Measurements from ENCODE around the gene ABCC11.

Gene ABCC11

GRCh38 chr16:48279199-48279598, 31.9 kb upstream of the ABCC11 start:
- no peak overlapping the region for H3K9ac ChIP-seq (ENCODE audit: low read length in 2 of 2)
- H3K27me3 ChIP-seq (ENCODE audit: control insufficient read depth in 1 of 2, insufficient read depth in 2 of 2, low read length in 2 of 2), result no peaks in the 10 kb centered on the region
- H3K4me3 ChIP-seq (ENCODE audit: low read length in 2 of 2), result no peak overlapping the region
- no peaks in the 10 kb centered on the region for H3K9me3 ChIP-seq (ENCODE audit: control insufficient read depth in 2 of 2, low read length in 2 of 2)
- H3K27ac ChIP-seq (ENCODE audit: low read length), result no peak overlapping the region
- no peaks in the 10 kb centered on the region for H3K36me3 ChIP-seq (ENCODE audit: control insufficient read depth in 2 of 2, insufficient read depth in 2 of 2, low read length in 2 of 2)
- H3K4me1 ChIP-seq (ENCODE audit: control insufficient read depth, insufficient read depth, low read length), result no peaks in the 10 kb centered on the region

DNA sequence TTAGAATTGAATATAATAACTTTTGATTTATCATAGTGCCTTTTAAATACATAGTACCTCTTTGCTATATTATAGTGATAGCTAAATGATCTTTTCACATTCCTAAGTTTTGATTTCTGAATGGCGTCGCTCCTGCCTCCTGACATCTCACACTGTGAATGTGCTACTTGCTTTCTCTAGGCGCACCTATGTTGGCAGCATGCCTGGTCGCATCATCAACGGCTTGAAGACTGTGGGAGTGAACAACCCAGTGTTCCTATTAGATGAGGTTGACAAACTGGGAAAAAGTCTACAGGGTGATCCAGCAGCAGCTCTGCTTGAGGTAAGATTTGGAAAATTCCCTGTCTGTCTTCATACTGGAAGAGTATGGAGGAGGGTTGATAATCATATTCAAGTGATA, 29.8 kb upstream of the ABCC11 start:
- Histone ChIP-seq H3K9ac (ENCODE audit: low read length in 2 of 2) (no peak overlapping the region), H3K9me3 (ENCODE audit: control insufficient read depth in 2 of 2, low read length in 2 of 2) (no peaks in the 10 kb centered on the region), H3K36me3 (ENCODE audit: control insufficient read depth in 2 of 2, insufficient read depth in 2 of 2, low read length in 2 of 2) (no peaks in the 10 kb centered on the region), H3K4me1 (ENCODE audit: control insufficient read depth, insufficient read depth, low read length) (no peaks in the 10 kb centered on the region), H3K27me3 (ENCODE audit: control insufficient read depth in 1 of 2, insufficient read depth in 2 of 2, low read length in 2 of 2) (no peaks in the 10 kb centered on the region), H3K4me3 (ENCODE audit: low read length in 2 of 2) (no peak overlapping the region), H3K27ac (ENCODE audit: low read length) (no peak overlapping the region)

DNA sequence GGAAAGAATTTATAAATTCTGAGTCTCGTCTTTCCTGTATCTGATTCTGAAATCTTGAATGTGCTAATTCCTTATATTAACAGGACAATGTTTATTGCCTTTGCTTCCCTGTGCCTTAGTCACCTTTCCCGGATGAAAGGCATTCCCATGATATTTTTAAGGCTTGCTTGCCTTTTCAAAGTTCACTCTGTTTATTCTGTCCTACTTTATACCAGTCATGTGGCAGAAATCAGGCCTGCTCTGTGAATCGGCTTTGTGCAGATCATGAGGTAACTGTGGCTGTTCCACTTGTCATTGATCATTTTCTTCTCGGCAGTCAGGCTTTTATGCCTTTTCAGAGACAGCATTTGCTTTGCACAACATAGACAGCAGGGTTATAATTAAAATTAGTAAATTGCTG, 28.8 kb upstream of the ABCC11 start:
- Histone ChIP-seq H3K27me3 (ENCODE audit: control insufficient read depth in 1 of 2, insufficient read depth in 2 of 2, low read length in 2 of 2) (no peaks in the 10 kb centered on the region), H3K4me1 (ENCODE audit: control insufficient read depth, insufficient read depth, low read length) (no peaks in the 10 kb centered on the region), H3K27ac (ENCODE audit: low read length) (peak overlapping the region; percentile 24), H3K36me3 (ENCODE audit: control insufficient read depth in 2 of 2, insufficient read depth in 2 of 2, low read length in 2 of 2) (peaks cover 0 to 2% of the 10 kb centered on the region in 2 donors), H3K4me3 (ENCODE audit: low read length in 2 of 2) (no peak overlapping the region), H3K9ac (ENCODE audit: low read length in 2 of 2) (peak overlapping the region; percentile 1 to 7), H3K9me3 (ENCODE audit: control insufficient read depth in 2 of 2, low read length in 2 of 2) (no peaks in the 10 kb centered on the region)

DNA sequence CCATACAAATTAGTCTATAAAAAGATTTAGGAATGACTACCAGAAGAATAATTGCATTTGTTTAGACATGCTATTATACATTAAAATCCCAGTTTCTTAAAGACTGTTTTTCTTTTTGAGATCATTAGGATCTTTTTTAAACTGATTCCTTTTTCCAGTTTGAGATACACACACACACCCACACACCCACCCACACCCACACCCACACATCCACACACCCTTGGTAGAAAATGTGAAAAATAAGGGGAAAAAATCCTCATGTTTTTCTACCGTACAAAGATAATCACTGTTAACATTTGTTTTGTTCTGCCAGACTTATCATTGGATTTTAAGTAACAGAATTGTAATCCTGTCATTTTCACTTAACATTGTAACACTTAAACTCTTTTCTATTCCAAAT, 27.1 kb upstream of the ABCC11 start:
- Histone ChIP-seq H3K4me1 (ENCODE audit: control insufficient read depth, insufficient read depth, low read length) (no peaks in the 10 kb centered on the region), H3K27ac (ENCODE audit: low read length) (no peak overlapping the region), H3K9me3 (ENCODE audit: control insufficient read depth in 2 of 2, low read length in 2 of 2) (no peaks in the 10 kb centered on the region), H3K36me3 (ENCODE audit: control insufficient read depth in 2 of 2, insufficient read depth in 2 of 2, low read length in 2 of 2) (peaks cover 5 to 8% of the 10 kb centered on the region in 2 donors), H3K27me3 (ENCODE audit: control insufficient read depth in 1 of 2, insufficient read depth in 2 of 2, low read length in 2 of 2) (no peaks in the 10 kb centered on the region), H3K4me3 (ENCODE audit: low read length in 2 of 2) (no peak overlapping the region), H3K9ac (ENCODE audit: low read length in 2 of 2) (no peak overlapping the region)

DNA sequence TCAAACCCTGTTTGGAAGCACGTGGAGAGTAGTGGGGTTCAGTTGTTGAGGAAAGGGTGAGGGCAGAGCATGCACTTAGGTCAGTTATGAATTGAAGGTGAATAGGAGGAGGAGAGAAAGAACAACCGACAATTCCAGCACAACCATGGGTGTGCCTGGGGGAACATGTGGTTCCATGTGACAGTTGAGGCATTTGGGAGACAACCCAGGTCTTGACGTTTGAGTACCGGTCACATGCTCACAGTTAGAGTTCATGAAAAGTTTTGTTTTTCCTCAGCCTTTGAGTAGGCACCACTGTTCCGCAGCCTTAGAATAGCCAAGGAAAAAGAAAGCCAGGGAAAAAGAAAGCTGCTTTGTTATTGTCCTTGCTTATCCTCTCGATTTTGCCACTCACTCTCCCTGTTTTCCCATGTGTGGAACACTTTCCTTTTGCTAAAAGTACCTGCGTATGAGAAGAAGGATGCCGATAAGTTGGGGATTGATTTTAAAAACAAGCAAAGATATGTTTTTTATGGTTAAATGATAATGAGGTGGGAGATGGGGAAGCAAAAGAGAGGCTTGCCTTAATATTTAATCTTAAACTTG, 25.6 kb upstream of the ABCC11 start:
- Histone ChIP-seq H3K4me3 (ENCODE audit: low read length in 2 of 2) (no peak overlapping the region), H3K9me3 (ENCODE audit: control insufficient read depth in 2 of 2, low read length in 2 of 2) (no peaks in the 10 kb centered on the region), H3K9ac (ENCODE audit: low read length in 2 of 2) (no peak overlapping the region), H3K27me3 (ENCODE audit: control insufficient read depth in 1 of 2, insufficient read depth in 2 of 2, low read length in 2 of 2) (no peaks in the 10 kb centered on the region), H3K27ac (ENCODE audit: low read length) (peak overlapping the region; percentile 31), H3K36me3 (ENCODE audit: control insufficient read depth in 2 of 2, insufficient read depth in 2 of 2, low read length in 2 of 2) (peaks cover 5 to 8% of the 10 kb centered on the region in 2 donors), H3K4me1 (ENCODE audit: control insufficient read depth, insufficient read depth, low read length) (no peaks in the 10 kb centered on the region)

DNA sequence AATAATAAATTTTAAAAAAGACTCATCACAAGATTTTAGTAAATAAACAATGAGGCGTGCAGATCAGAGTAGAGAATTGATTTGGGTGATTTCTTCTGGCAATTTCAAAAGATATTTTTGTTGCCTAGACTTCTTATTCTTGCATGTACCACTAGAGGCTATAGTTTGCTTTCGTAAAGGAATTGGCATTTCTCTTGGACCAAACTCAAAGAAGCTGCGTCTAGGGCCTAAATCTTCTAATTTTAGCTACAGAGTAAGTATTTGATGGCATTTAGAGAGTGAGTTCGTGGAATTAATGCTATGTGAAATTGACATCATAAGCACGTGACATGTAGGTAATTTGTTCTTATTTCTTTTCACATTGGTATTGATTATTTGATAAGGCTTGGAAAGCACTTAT, 24.4 kb upstream of the ABCC11 start:
- Histone ChIP-seq H3K36me3 (ENCODE audit: control insufficient read depth in 2 of 2, insufficient read depth in 2 of 2, low read length in 2 of 2) (peaks cover 5 to 8% of the 10 kb centered on the region in 2 donors), H3K9ac (ENCODE audit: low read length in 2 of 2) (no peak overlapping the region), H3K9me3 (ENCODE audit: control insufficient read depth in 2 of 2, low read length in 2 of 2) (no peaks in the 10 kb centered on the region), H3K4me3 (ENCODE audit: low read length in 2 of 2) (no peak overlapping the region), H3K27ac (ENCODE audit: low read length) (no peak overlapping the region), H3K4me1 (ENCODE audit: control insufficient read depth, insufficient read depth, low read length) (no peaks in the 10 kb centered on the region), H3K27me3 (ENCODE audit: control insufficient read depth in 1 of 2, insufficient read depth in 2 of 2, low read length in 2 of 2) (no peaks in the 10 kb centered on the region)

GRCh38 chr16:48269011-48269410, 21.7 kb upstream of the ABCC11 start:
- no peak overlapping the region for H3K4me3 ChIP-seq (ENCODE audit: low read length in 2 of 2)
- no peaks in the 10 kb centered on the region for H3K4me1 ChIP-seq (ENCODE audit: control insufficient read depth, insufficient read depth, low read length)
- no peak overlapping the region for H3K9ac ChIP-seq (ENCODE audit: low read length in 2 of 2)
- H3K36me3 ChIP-seq (ENCODE audit: control insufficient read depth in 2 of 2, insufficient read depth in 2 of 2, low read length in 2 of 2), result peaks cover 8 to 10% of the 10 kb centered on the region in 2 donors
- no peaks in the 10 kb centered on the region for H3K9me3 ChIP-seq (ENCODE audit: control insufficient read depth in 2 of 2, low read length in 2 of 2)
- no peak overlapping the region for H3K27ac ChIP-seq (ENCODE audit: low read length)
- H3K27me3 ChIP-seq (ENCODE audit: control insufficient read depth in 1 of 2, insufficient read depth in 2 of 2, low read length in 2 of 2), result no peaks in the 10 kb centered on the region

- H3K4me3 ChIP-seq (ENCODE audit: low read length in 2 of 2), result no peak overlapping the region
- H3K9ac ChIP-seq (ENCODE audit: low read length in 2 of 2), result no peak overlapping the region
- H3K27me3 ChIP-seq (ENCODE audit: control insufficient read depth in 1 of 2, insufficient read depth in 2 of 2, low read length in 2 of 2), result no peaks in the 10 kb centered on the region
- no peak overlapping the region for H3K27ac ChIP-seq (ENCODE audit: low read length)
- H3K36me3 ChIP-seq (ENCODE audit: control insufficient read depth in 2 of 2, insufficient read depth in 2 of 2, low read length in 2 of 2), result peaks cover 23 to 35% of the 10 kb centered on the region in 2 donors
- H3K4me1 ChIP-seq (ENCODE audit: control insufficient read depth, insufficient read depth, low read length), result no peaks in the 10 kb centered on the region
- no peaks in the 10 kb centered on the region for H3K9me3 ChIP-seq (ENCODE audit: control insufficient read depth in 2 of 2, low read length in 2 of 2)
Observed at GRCh38 chr16:48262631-48263030, 15.3 kb upstream of the ABCC11 start.

DNA sequence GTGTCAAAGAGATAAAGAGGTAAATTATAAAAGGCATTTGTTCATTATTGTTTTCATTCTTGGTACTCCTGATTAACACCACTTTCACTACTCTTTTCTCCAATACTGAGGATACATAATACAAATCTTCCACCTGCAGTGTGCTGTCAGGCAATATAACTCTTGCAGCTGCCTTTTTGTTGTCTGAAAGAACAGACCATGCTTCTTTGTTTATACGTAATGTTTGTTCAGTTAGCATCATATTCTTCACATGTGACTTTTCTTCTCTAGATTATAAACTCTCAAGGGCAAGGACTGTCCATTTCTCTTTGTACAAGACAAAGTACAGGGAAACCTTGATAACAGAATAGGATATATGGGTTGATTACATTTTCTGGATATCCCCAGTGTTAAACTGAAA, 14.2 kb upstream of the ABCC11 start:
- Histone ChIP-seq H3K27me3 (ENCODE audit: control insufficient read depth in 1 of 2, insufficient read depth in 2 of 2, low read length in 2 of 2) (no peaks in the 10 kb centered on the region), H3K36me3 (ENCODE audit: control insufficient read depth in 2 of 2, insufficient read depth in 2 of 2, low read length in 2 of 2) (peaks cover 23 to 35% of the 10 kb centered on the region in 2 donors), H3K9ac (ENCODE audit: low read length in 2 of 2) (no peak overlapping the region), H3K27ac (ENCODE audit: low read length) (no peak overlapping the region), H3K4me3 (ENCODE audit: low read length in 2 of 2) (no peak overlapping the region), H3K9me3 (ENCODE audit: control insufficient read depth in 2 of 2, low read length in 2 of 2) (no peaks in the 10 kb centered on the region), H3K4me1 (ENCODE audit: control insufficient read depth, insufficient read depth, low read length) (no peaks in the 10 kb centered on the region)

GRCh38 chr16:48256579-48257177, 9.3 kb upstream of the ABCC11 start:
- Histone ChIP-seq H3K27me3 (ENCODE audit: control insufficient read depth in 1 of 2, insufficient read depth in 2 of 2, low read length in 2 of 2) (no peaks in the 10 kb centered on the region), H3K9me3 (ENCODE audit: control insufficient read depth in 2 of 2, low read length in 2 of 2) (no peaks in the 10 kb centered on the region), H3K36me3 (ENCODE audit: control insufficient read depth in 2 of 2, insufficient read depth in 2 of 2, low read length in 2 of 2) (peaks cover 15 to 29% of the 10 kb centered on the region in 2 donors), H3K4me3 (ENCODE audit: low read length in 2 of 2) (no peak overlapping the region), H3K27ac (ENCODE audit: low read length) (no peak overlapping the region), H3K4me1 (ENCODE audit: control insufficient read depth, insufficient read depth, low read length) (no peaks in the 10 kb centered on the region), H3K9ac (ENCODE audit: low read length in 2 of 2) (no peak overlapping the region)

DNA sequence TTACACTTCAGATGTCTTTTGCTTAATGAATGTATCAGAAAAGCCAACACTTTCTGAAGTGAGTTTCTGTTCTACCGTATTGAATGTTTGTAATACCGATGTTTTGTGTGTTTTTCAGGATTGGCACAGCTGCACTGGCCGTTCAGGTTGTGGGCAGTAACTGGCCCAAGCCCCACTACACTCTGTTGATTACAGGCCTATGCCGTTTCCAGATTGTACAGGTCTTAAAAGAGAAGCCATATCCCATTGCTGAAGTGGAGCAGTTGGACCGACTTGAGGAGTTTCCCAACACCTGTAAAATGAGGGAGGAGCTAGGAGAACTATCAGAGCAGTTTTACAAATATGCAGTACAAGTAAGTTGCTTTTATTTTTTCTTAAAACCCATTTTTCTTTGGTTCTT, 4.7 kb upstream of the ABCC11 start:
- Histone ChIP-seq H3K4me3 (ENCODE audit: low read length in 2 of 2) (no peak overlapping the region), H3K4me1 (ENCODE audit: control insufficient read depth, insufficient read depth, low read length) (no peaks in the 10 kb centered on the region), H3K36me3 (ENCODE audit: control insufficient read depth in 2 of 2, insufficient read depth in 2 of 2, low read length in 2 of 2) (peaks cover 3 to 13% of the 10 kb centered on the region in 2 donors), H3K9ac (ENCODE audit: low read length in 2 of 2) (no peak overlapping the region), H3K9me3 (ENCODE audit: control insufficient read depth in 2 of 2, low read length in 2 of 2) (no peaks in the 10 kb centered on the region), H3K27me3 (ENCODE audit: control insufficient read depth in 1 of 2, insufficient read depth in 2 of 2, low read length in 2 of 2) (no peaks in the 10 kb centered on the region), H3K27ac (ENCODE audit: low read length) (no peak overlapping the region)

Data from stomach smooth muscle (tissue), 2 donors.